Measurements from ENCODE around the gene GRIFIN.
"Not testable (repeated sequence)": the region's sequence is repeated elsewhere in the genome, so short reads cannot be mapped to it uniquely, and the experiment has no call there.

The GRIFIN gene

DNA sequence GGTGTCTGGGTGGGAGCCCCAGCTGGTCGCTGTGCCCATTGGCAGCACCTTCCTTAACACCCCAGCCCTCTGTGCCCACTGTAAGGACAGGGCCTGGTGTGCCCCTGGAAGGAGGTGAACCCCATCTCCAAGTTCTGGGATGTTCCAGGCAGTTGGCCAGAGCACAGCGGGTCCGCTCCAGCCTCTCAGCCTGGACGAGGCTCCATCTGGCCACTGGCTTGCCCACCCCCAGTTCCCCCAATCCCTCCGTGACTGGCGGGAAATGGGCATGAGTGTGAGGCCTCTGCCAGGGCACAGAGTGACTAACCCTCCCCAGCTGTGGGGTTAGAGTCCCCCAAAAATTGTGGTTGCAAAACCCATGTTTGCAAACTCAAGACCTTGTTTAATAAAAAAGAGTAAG is 15.6 kb downstream of the GRIFIN start:
- H3K9me3 ChIP-seq (replicated peaks; ENCODE audit: insufficient read depth, low read length) = no peaks in the 10 kb centered on the region
- H3K79me2 ChIP-seq (ENCODE audit: low read length) = no peaks in the 10 kb centered on the region
- H3K4me1 ChIP-seq (ENCODE audit: low read length) = no peaks in the 10 kb centered on the region
- H3K4me2 ChIP-seq (ENCODE audit: low read depth, low read length) = no peak overlapping the region
- H4K20me1 ChIP-seq (ENCODE audit: insufficient read depth, low read length) = no peaks in the 10 kb centered on the region
- no peak overlapping the region for H3K27ac ChIP-seq (ENCODE audit: low read length)
- no peak overlapping the region for H2AFZ ChIP-seq (ENCODE audit: low read length)
- no peak overlapping the region for H3K4me3 ChIP-seq (ENCODE audit: low read length)
- no peaks in the 10 kb centered on the region for H3K36me3 ChIP-seq (replicated peaks; ENCODE audit: insufficient read depth, low read length)
- H3F3A ChIP-seq (ENCODE audit: insufficient read depth, low read length) = no peaks in the 10 kb centered on the region
- TF ChIP-seq EZH2 (optimal IDR thresholded peaks at IDR 0.05; ENCODE audit: low read depth, low read length) (no peak), EZH2phosphoT487 (IDR thresholded peaks at IDR 0.05; ENCODE audit: low read length) (no peak)
- TF ChIP-seq, protein P1, sequence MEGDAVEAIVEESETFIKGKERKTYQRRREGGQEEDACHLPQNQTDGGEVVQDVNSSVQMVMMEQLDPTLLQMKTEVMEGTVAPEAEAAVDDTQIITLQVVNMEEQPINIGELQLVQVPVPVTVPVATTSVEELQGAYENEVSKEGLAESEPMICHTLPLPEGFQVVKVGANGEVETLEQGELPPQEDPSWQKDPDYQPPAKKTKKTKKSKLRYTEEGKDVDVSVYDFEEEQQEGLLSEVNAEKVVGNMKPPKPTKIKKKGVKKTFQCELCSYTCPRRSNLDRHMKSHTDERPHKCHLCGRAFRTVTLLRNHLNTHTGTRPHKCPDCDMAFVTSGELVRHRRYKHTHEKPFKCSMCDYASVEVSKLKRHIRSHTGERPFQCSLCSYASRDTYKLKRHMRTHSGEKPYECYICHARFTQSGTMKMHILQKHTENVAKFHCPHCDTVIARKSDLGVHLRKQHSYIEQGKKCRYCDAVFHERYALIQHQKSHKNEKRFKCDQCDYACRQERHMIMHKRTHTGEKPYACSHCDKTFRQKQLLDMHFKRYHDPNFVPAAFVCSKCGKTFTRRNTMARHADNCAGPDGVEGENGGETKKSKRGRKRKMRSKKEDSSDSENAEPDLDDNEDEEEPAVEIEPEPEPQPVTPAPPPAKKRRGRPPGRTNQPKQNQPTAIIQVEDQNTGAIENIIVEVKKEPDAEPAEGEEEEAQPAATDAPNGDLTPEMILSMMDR (IDR thresholded peaks at IDR 0.05; ENCODE audit: low read length) = no peak
- no peaks in the 10 kb centered on the region for H3K9me2 ChIP-seq (replicated peaks; ENCODE audit: insufficient read depth, low read length)
- DNase-seq = no peak
- H3K27me3 ChIP-seq (replicated peaks; ENCODE audit: insufficient read depth, low read length) = no peaks in the 10 kb centered on the region; the same call in 1 of the 2 replicates
- H3K9ac ChIP-seq (ENCODE audit: low read length) = no peak overlapping the region

DNA sequence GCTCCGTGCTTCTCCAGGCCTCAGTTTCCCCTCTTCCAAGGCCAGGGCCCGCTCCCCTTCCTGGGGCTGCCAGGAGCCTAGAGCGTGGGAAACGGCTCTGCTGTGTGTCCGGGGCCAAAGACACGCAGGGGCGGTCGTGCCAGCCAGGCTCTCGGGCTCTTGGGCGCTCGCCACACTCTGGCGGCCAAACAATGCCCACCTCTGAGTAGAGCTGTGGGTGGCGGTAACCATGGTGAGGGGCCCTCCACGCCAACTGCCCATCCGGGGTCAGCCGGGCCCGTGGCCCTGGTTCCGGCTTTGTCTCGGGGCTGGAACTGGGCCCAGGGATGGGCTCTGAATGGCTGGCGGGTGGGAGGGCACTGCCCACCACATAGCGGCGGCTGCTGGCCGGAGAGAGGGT is 16.0 kb downstream of the GRIFIN start:
- Histone ChIP-seq H3K36me3 (replicated peaks; ENCODE audit: insufficient read depth, low read length) (no peaks in the 10 kb centered on the region), H3K27me3 (replicated peaks; ENCODE audit: insufficient read depth, low read length) (no peaks in the 10 kb centered on the region; the same call in 1 of the 2 replicates), H4K20me1 (ENCODE audit: insufficient read depth, low read length) (no peaks in the 10 kb centered on the region), H3F3A (ENCODE audit: insufficient read depth, low read length) (no peaks in the 10 kb centered on the region), H3K4me2 (ENCODE audit: low read depth, low read length) (no peak overlapping the region), H3K4me3 (ENCODE audit: low read length) (no peak overlapping the region), H3K27ac (ENCODE audit: low read length) (no peak overlapping the region), H3K9me3 (replicated peaks; ENCODE audit: insufficient read depth, low read length) (no peaks in the 10 kb centered on the region), H3K4me1 (ENCODE audit: low read length) (no peaks in the 10 kb centered on the region), H3K9me2 (replicated peaks; ENCODE audit: insufficient read depth, low read length) (no peaks in the 10 kb centered on the region), H3K9ac (ENCODE audit: low read length) (no peak overlapping the region), H3K79me2 (ENCODE audit: low read length) (no peaks in the 10 kb centered on the region), H2AFZ (ENCODE audit: low read length) (no peak overlapping the region)
- TF ChIP-seq EZH2phosphoT487 (IDR thresholded peaks at IDR 0.05; ENCODE audit: low read length) = no peak
- TF ChIP-seq, protein P1 (IDR thresholded peaks at IDR 0.05; ENCODE audit: low read length) = no peak
- no peak for TF ChIP-seq EZH2 (optimal IDR thresholded peaks at IDR 0.05; ENCODE audit: low read depth, low read length)
- no peak for DNase-seq

GRCh38 chr7:2459674-2460073 is 16.5 kb downstream of the GRIFIN start:
- Histone ChIP-seq H4K20me1 (ENCODE audit: insufficient read depth, low read length) (no peaks in the 10 kb centered on the region), H3K9ac (ENCODE audit: low read length) (no peak overlapping the region), H3K36me3 (replicated peaks; ENCODE audit: insufficient read depth, low read length) (no peaks in the 10 kb centered on the region), H3K79me2 (ENCODE audit: low read length) (no peaks in the 10 kb centered on the region), H3K27me3 (replicated peaks; ENCODE audit: insufficient read depth, low read length) (no peaks in the 10 kb centered on the region; the same call in 1 of the 2 replicates), H3K4me2 (ENCODE audit: low read depth, low read length) (no peak overlapping the region), H3K9me3 (replicated peaks; ENCODE audit: insufficient read depth, low read length) (no peaks in the 10 kb centered on the region), H3K4me1 (ENCODE audit: low read length) (no peaks in the 10 kb centered on the region), H3F3A (ENCODE audit: insufficient read depth, low read length) (no peaks in the 10 kb centered on the region), H3K27ac (ENCODE audit: low read length) (no peak overlapping the region), H2AFZ (ENCODE audit: low read length) (no peak overlapping the region), H3K4me3 (ENCODE audit: low read length) (no peak overlapping the region), H3K9me2 (replicated peaks; ENCODE audit: insufficient read depth, low read length) (no peaks in the 10 kb centered on the region)
- no peak for DNase-seq
- no peak for TF ChIP-seq EZH2phosphoT487 (IDR thresholded peaks at IDR 0.05; ENCODE audit: low read length)
- TF ChIP-seq, protein P1 (IDR thresholded peaks at IDR 0.05; ENCODE audit: low read length) = no peak
- TF ChIP-seq EZH2 (optimal IDR thresholded peaks at IDR 0.05; ENCODE audit: low read depth, low read length) = no peak

DNA sequence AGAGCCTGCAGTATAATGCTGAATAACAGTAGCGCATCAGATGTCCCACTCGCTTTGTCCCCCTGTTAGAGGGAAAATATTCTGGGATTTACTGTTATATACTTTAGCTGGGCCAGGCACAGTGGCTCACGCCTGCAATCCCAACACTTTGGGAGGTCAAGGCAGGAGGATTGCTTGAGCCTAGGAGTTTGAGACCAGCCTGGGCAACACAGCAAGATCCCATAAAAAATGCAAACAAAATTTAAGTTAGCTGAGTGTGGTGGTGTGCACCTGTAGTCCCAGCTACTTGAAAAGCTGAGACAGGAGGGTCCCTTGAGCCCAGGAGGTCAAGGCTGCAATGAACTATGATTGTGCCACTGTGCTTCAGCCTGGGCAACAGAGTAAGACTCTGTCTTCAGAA is 22.3 kb downstream of the GRIFIN start:
- not testable (repeated sequence) for H3K9me3 ChIP-seq (replicated peaks; ENCODE audit: insufficient read depth, low read length); H3K4me1 ChIP-seq (ENCODE audit: low read length); H3K27me3 ChIP-seq (replicated peaks; ENCODE audit: insufficient read depth, low read length); H3K4me3 ChIP-seq (ENCODE audit: low read length); H3K4me2 ChIP-seq (ENCODE audit: low read depth, low read length); DNase-seq; H3K9ac ChIP-seq (ENCODE audit: low read length); H3K79me2 ChIP-seq (ENCODE audit: low read length); H4K20me1 ChIP-seq (ENCODE audit: insufficient read depth, low read length); H3F3A ChIP-seq (ENCODE audit: insufficient read depth, low read length); H3K9me2 ChIP-seq (replicated peaks; ENCODE audit: insufficient read depth, low read length); H3K27ac ChIP-seq (ENCODE audit: low read length); H3K36me3 ChIP-seq (replicated peaks; ENCODE audit: insufficient read depth, low read length); H2AFZ ChIP-seq (ENCODE audit: low read length)
